KBM-7 (cell line): ENCODE results near the gene ATP10B.
"Not testable (repeated sequence)": the region's sequence is repeated elsewhere in the genome, so short reads cannot be mapped to it uniquely, and the experiment has no call there.

Experiments
- DNase-seq: peaks from one replicate; pipeline ENCODE4 v3.0.0-alpha.2; 2015
- in situ Hi-C: fragments of 300-500 bp; cut with MboI; formaldehyde crosslinking; loops from 2 replicates; pipeline ENCODE4 v1.14.3; 2020; ENCODE audit warnings: low sequenced_read_pairs, low pct_unique_long_range_greater_than_20kb, mixed read lengths

ATP10B gene

GRCh38 chr5:160835376-160835775 lies 16.6 kb downstream of the ATP10B start:
- no peak for DNase-seq
- in situ Hi-C loops: no loop called here

GRCh38 chr5:160833806-160834205 lies 18.2 kb downstream of the ATP10B start:
- in situ Hi-C loops: no loop called here
- no peak for DNase-seq

- in situ Hi-C loops: no loop called here
- DNase-seq: no peak
Measured at GRCh38 chr5:160831801-160832200, 20.2 kb downstream of the ATP10B start.

GRCh38 chr5:160824301-160825001 lies 27.6 kb downstream of the ATP10B start:
- in situ Hi-C loops: no loop called here
- DNase-seq: no peak

GRCh38 chr5:160812996-160813395 lies 39.0 kb downstream of the ATP10B start:
- in situ Hi-C loops, DNase-seq: not testable (repeated sequence)

- in situ Hi-C loops: no loop called here
- DNase-seq: no peak
Measured at GRCh38 chr5:160805376-160805775, 46.6 kb downstream of the ATP10B start.

- no peak for DNase-seq
- in situ Hi-C loops: no loop called here
Measured at GRCh38 chr5:160802592-160802991, 49.4 kb downstream of the ATP10B start.

DNA sequence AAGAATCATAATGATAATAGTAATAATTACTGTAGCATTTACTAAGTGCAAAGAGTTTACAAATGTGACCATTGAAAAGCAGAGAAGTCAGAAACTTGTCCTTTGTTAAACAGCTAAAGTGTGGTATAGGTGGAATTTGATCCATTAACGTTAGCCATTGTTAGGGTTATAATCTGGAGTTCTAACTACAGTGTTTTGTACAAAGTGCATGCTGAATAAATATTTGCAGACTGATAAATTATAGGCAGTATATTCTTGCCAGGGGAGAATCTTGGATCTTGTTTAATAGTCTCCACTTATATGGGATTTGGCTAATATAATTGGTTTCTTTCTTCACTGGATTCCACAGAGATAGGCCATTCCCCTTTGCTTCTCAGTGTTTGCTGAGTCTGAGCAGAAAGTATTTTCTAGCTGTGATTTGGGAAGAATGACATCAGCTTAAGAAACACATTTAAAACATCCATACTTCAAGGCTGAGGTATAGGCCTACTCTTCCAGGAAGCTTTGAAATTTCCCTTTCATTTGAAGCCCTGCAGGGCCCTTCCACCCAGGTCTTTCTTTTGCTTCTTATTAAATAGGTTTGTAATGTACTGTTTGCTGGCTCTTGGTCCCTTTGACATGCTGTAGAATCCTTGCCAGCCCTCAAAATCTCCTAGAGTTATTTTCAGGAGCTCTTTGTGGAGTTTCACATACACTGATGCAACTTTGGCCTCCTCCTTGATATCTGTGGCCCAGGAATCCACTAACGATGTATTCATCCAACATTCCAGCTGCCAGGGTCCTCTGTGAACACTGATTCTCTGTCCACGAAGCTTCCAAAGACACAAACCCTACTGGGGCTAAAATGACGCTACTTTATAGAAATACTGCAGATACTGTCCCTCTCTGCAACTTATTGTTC lies 51.4 kb downstream of the ATP10B start:
- in situ Hi-C loops: no loop called here
- no peak for DNase-seq

DNA sequence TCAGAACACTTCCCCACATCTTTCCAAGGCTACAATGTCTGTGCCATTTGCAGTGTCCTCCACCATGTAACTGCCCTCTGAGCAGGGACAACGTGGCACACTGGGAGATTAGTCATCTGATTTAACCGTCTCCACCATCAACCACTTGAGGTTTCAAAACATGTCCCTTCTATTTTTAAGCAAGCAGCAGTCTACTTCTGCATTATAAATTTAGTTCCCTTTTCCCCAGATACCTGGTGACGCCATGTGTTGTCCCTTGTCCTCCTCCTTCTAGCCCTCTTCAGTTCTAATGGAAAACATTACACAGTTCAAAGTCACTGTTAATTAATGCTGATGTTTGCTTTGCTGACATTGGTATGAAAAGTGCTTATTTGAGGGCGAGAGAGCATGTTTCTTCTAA lies 52.8 kb downstream of the ATP10B start:
- in situ Hi-C loops: no loop called here
- DNase-seq: peak; percentile 90

GRCh38 chr5:160797020-160797419 lies 55.0 kb downstream of the ATP10B start:
- DNase-seq: no peak
- in situ Hi-C loops: no loop called here

DNA sequence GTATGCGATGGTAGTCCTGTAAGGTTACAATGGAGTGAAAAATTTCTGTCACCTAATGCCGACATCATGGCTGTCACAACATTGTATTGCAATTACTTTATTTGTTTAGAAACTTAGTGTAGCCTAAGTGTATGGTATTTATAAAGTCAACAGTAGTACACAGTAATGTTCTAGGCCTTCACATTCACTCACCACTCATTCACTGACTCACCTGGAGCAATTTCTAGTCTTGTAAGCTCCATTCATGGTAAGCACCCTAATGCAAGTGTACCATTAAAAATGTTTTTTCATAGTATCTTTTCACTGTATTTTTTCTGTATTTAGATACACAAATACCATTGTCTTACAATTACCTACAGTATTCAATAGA lies 58.5 kb downstream of the ATP10B start:
- no peak for DNase-seq
- in situ Hi-C loops: no loop called here

DNA sequence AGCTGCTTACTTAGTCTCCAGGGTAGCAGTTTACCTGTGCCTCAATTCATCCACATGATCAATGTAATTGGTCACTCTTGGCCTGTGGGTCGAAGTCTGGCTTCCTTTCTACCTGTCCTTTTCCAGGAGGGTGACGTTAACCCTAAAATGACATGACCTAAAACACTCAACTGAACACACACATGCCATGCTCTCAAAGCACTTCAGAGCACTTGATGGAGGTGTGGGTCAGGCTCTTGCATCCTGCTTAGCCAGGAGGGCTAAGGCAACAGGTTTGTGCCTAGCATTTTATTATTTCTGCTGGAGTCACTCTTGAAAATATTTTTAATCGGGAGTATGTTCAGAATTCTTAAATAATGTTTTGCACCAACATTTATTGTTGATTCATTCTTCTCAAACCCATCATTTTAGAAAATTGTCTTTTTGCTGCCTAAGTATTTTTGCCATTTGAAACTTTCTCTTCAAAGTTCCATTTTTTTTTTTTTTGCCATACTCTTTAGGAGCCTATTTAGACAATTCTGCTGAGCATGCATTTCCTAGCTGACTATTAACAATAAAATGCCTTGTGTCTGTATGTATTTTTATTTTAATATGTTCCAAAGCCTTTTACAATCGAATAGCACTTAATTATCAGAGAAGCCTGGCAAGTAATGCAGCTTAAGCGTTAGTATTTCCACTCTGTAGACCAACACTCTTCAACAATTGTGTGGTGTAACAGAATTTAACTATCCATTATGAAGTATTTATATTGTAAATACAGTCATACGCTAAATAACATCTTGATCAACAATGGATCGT lies 59.1 kb downstream of the ATP10B start:
- DNase-seq: no peak
- in situ Hi-C loops: no loop called here

- in situ Hi-C loops: no loop called here
- no peak for DNase-seq
Measured at GRCh38 chr5:160792281-160792680, 59.7 kb downstream of the ATP10B start.

- DNase-seq: no peak
- in situ Hi-C loops: no loop called here
Measured at GRCh38 chr5:160789219-160789859, 62.7 kb downstream of the ATP10B start.

DNA sequence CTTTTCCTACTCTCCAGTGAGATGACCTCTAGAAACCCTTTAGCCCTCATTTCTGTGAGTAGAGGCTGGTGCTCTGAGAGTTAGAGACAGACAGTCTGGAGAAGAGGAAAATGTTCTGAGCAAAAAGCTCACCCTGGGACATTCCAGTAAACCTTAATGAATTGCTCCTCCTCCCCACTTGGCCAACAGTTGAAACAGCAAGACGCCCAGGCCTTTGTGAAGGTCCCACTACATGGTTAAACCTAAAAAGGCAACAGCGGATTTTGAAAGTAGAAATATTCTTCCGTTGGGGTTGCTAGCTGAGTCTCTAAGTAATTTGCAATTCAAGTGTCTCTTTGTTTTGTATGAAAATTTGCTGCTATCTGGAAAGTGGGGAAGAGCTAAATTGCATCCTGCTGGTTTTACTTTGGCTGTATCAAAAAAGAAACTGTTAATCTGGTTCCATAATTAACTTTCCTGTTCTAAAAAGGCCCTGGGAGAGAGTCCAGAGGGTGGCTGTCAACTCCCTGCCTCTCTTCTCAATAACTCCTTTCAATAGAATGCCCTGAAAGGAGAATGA lies 63.8 kb downstream of the ATP10B start:
- in situ Hi-C loops: no loop called here
- no peak for DNase-seq

GRCh38 chr5:160787240-160787639 lies 64.8 kb downstream of the ATP10B start:
- peak; percentile 42 for DNase-seq
- in situ Hi-C loops: no loop called here

DNA sequence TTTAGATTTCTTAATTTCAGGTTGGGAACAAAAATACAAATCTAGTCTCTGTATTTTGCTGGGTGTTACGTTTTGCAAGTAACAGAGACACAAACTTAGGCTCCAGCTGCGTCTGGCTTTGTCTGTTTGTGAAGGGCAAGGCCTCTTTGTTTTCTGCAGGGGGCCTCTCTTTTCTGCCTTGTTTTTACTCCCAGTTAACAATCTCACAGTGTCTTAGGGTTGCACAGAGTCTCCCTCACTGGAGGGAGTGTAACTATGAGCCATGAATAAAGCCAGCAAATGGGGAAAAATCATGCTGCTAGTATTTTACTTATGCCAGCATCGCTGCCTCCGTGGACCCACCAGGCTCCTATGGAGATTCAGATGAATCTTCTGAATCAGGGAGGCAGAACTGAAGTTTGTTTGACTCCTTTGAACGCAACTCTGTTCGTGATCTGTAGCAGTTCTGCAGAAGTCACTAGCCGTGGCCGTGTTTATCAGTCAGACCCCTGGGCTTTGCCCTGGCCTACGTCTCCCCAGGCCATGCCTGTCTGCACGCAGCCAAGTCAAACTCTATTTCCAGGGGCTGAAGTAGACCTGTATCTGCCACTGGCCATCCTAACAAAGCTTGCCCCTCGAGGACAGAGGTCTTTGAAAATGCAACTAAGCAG lies 77.2 kb downstream of the ATP10B start:
- no peak for DNase-seq
- in situ Hi-C loops: no loop called here

- in situ Hi-C loops: no loop called here
- DNase-seq: no peak
Measured at GRCh38 chr5:160773646-160774410, 78.2 kb downstream of the ATP10B start.
